Activated effector memory CD4-positive, alpha-beta T cell treated with Interleukin-2 at 50 U/mL for 16 hours (primary cell): ENCODE data around the gene ZSWIM7.
A peak's percentile ranks its signal among the peaks of the same experiment; 100 is the strongest.
"Not testable (repeated sequence)": the region's sequence is repeated elsewhere in the genome, so short reads cannot be mapped to it uniquely, and the experiment has no call there.

ENCODE experiments used
- DNase-seq: peaks from one replicate; pipeline ENCODE4 v3.0.0-alpha.2; 2020

ZSWIM7 gene

DNA sequence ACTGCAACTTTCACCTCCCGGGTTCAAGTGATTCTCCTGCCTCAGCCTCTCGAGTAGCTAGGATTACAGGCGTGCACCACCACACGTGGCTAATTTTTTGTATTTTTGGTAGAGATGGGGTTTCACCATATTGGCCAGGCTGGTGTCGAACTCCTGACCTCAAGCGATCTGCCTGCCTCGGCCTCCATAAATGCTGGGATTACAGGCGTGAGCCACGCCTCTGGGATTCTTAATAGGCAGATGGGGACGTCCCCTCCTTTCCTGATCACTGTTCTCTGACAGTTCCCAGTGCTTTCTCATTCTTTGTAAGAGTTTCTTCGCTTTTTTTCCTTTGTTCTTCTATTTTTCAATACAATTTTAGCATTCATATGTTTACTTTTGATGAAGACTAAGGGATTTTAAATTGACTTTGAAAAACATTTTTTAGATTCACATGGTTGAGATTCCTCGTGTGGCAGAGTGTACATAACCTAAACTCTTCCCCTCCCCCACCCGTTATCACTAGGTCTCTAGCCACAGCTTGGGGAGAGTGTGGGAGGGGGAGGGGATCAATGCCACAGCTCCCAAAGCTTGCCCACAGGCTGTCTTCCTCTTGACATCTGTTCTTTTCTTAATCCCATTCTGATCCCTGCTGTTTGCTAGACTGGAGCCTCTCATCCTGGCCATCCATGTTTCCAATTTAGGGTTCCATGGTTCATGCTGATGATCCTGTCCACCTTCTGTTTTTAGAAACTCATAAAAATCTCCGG lies 43.5 kb downstream of the ZSWIM7 start:
- DNase-seq = no peak

DNA sequence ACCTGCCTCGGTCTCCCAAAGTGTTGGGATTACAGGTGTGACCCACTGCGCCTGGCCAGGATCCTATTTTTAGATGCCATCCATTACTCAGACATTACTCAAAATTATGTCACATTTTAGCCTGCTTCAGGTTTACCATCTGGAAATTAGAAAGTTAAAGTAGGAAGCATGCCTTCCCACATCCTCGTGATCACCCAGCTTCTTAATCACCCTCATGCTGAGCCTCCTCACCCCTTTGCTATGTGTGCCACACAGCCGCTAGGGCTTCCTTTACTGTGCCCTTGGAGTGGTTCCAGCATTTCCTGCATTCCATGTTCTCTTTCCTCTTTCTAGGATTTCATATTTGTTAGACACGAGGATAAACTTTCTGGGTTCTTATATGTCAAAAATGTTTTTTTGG lies 45.3 kb downstream of the ZSWIM7 start:
- DNase-seq = no peak

DNA sequence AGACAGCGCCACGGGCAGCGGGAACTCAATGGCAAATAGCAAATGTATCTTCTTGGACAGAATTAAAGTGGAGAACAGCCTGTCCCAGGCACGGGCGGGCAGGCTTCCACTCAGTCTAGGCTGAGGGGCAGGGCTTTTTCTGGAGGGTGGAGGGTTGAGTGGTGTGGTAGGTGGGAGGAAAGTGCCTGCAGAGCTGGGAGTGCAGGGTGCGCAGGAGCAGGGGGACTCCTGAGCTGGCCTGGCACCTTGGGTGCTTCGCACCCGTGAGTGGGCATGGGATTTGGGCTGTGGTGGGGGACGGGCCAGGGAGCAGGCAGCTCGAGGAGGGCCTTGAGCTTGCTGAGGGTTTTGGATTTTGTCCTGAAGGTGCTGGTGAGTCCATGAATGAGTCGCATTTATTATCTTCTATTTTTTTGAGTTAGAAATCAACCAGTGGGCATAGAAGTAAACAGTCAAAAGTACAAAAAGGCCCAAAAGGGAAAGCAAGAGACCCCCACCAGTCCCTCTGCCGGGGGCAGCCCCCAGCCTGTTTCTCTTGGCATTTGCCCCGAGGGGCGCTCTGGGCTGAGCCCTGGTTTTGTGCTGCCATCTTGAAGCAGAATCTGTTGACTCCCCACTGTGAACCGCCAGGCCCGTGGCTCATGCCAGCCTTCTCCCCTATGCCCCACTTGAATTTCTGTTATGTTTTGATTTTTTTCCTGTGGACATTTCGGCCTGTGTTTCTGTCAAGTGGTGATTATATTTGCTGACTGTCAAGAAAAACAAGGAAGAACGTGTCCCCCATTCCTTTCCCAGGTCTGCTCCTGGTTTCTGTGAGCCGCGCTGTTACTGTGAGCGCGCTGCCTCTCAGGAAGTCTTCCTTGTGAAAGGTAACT lies 46.4 kb downstream of the ZSWIM7 start:
- no peak for DNase-seq

DNA sequence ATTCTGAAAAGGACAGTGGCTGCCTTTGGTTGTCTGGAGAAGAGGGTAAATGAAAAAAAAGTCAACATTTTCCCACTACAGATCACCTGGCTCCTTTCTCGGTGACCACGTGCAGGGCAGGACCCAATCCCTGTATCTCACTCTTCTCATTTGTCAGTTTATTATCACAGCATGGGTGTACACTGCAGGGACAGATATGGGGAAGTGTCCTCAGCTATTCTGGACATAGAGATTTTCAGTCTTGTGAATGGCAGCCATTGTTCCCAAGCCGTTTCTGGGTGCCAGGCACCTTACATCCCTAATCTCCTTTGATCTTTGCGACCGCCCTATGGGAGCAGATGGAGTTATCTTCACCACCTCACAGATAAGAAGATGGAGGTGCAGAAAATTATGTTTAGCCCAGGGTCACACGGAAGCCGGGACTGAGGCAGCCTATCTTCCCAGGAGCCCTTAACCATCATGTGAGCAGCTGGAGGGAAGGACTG lies 47.4 kb downstream of the ZSWIM7 start:
- no peak for DNase-seq

DNA sequence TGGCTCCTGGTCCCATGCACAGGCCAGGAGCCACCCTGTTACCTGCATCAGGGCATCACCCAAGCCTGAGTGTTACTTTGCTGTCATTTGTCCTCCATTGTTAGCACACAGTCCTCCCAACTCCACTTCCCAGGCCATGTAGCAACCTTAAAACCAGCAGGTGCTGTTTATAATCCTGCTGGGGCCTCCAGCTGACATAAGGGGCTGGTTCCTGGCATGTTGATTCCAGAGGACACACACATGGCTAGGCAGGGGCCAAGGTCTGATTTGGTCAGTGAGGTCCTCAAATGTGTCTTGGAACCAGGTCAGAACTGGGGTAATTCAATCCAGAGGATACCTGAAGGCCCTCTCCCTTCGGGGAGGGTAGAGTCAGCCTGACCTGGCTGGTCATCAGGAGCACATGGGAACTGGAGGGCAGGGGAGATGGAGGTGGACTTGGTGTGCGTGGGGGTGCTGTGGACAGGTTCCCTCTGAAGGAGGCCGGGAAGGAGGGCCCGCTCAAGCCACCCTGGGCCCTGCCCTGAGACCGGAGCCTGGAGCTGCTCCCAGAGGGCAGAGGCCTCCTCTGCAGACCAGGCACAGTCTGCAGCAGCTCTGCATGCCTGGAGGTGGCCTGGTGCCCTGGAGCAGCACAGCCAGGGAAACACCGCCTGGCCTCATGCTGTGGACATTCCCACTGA lies 48.0 kb downstream of the ZSWIM7 start:
- no peak for DNase-seq

DNA sequence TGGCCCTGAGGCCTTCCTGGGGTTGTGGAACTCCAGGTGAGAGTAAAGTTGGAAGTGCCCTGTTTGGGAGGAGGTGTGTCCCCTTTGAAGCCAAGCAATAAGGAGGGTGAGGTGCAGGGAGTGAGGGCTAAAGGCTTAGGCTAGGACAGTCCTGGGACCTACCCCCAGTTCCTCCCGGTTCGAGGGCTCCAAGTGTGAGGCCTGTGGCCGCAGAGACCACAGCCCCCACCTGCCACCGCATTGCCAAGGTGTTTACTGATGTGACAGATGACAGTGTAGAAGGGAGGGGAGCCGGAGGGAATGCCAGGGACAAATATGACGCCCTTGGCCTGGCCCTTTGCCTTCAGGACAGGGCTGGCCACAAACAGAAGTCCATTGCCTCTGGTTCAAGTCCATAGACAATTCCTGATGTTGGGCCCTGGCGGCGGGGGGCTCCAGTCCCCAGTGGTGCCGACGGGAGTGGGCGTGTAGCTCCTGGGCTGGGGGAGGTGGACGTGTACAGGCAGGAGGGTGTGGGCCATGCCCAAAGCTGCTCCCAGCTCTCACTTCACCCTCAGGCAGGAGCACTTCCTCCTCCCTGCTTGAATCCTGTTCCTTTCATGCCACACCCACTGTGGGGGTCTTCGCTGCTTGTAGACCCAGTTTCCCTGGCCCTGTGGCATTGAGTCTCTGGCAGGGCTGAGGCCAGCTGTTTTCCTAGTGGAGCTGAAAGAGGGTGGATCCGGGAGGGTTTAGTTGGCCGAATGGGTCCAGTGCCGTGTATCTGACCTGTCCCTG lies 51.3 kb downstream of the ZSWIM7 start:
- DNase-seq = no peak

DNA sequence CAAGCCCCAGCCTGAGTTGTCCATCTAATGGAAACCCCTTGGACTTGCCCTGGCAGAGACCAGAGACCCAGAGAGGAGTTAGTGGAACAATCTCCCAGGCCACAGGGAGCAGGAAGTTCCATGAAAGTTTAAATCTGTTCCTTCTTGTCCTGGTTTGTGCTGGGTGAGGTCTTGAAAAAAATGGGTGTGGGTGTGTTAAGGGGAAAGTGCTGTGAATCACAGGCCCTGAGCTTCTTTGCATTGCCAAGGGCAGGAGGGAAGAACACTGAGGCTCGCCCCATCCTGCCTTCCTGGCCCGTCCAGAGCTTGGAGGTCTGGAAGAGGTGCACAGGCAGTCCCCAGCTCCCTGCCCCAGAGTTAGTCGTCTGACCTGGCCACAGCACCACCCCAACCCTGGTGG lies 52.2 kb downstream of the ZSWIM7 start:
- DNase-seq = no peak

DNA sequence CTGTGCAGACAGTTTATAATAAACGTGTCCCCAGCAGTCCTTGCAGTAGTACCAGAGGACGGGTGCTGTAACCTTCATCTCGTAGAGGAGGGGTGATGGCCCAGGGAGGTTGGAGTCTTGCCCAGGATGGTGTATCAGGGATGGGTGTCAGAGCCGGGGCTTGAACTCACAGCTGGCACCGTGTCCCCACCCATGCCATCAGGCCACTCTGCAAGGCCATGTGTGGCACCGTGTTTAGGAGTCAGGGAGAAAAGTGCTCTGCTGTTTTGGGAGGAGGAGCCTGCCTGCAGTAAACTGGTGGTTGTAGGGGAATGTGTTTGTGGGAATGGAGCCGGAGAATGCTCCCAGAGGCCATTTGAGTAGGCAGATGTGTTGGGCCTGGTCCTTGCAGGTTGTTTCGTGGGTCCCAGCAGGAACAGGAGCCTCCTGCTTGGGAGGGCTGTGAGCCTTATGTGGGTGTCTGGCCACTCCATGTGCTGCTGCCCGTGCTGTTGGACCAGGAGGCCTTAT lies 52.8 kb downstream of the ZSWIM7 start:
- no peak for DNase-seq

DNA sequence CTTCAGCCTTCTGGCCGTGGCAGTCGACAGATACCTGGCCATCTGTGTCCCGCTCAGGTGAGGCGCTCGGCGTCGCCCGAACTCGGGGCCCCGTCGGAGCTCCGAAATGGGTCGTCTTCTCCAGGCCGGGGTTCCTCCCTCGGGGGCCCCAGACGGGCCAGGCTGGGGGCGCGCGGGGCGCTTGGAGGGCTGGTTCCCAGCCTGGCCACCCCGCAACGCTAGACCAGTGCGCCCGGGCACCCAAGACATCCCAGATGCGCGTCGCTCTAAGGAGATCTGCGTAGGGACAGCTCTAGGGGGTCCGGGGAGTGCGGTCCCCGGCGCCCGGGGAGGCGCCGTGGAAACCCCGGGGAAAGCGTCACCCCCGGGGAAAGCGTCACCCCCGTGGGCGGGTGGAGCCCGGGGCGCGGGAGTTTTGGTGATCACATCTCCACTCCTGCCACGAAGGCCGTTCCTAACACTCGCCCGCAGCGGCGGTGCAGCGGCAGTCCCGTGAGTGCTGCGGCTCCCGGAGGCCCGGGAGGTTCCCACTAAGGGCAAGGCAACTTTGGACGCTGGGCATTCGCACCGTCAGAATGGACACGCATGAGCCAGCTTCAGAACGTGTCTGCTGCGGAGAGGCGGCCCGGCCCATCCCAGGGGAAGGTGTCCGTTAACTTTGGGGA lies 53.8 kb downstream of the ZSWIM7 start:
- DNase-seq = no peak

DNA sequence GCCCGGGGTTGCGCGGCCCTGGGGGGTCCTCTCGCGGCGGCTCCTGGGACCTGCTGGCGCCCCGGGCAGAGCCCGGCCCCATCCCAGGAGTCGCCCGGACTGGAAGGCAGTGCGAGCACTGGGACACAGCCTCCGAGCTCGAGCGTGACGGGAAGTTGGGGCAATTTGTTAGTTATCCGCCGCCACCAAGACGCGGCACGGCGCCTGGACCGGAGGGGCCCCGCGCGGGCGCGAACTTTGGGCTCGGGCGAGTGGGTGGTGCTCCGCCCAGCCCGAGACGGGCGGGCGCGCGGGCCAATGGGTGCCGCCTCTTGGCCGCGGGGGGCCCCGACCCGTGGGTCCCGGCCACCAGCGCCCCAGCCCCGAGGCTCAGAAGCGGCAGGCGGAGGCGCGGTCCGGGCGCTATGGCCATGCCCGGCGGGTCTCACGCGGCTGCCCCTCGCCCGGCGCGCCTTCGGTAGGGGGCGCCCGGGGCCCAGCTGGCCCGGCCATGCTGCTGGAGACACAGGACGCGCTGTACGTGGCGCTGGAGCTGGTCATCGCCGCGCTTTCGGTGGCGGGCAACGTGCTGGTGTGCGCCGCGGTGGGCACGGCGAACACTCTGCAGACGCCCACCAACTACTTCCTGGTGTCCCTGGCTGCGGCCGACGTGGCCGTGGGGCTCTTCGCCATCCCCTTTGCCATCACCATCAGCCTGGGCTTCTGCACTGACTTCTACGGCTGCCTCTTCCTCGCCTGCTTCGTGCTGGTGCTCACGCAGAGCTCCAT lies 54.6 kb downstream of the ZSWIM7 start, which contains the start of gene ADORA2B:
Gene ADORA2B, plus strand, starts transcription at position 372 of the 768 bp plus-strand sequence. Its CDS starts 119 bp downstream, at position 491.
- peak; percentile 8 for DNase-seq

DNA sequence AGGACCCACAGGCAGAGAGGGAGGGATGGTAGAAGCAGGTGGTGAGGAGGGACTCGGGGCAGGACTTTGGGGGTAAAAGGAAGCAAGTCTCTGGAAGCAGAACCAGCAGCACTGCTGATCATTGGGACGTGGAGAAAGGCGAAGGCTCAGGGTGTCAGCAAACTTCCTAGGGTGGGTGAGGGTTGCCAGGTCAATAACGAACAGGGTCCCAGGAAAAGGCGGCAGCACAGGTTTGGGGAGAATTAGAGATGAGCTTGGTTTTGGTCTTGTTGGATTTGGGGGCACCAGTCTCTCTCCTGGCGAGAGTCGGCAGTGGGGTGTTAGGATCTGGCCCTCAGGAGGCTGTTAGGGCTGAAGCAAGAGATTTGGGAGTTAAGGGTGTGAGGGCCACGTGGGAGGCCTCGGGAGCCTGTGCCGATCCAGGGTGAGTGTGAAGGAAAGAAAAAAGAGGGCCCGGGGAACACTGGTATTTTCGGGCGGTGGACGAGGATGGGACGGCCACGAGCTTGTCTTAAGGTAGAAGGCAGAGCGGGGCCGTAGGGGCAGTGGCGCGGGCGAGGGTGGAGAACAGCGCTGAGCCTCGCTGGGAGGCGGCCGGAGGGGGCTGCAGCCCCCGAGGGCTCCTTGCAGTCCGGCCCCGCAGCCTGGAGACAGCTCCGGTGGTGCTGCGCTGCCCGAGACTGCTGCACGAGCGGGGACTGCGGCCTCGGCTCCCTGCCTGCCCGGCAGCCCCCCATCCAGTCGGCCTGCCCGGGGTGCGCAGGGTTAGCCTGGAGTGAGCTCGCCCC lies 55.3 kb downstream of the ZSWIM7 start:
- no peak for DNase-seq

DNA sequence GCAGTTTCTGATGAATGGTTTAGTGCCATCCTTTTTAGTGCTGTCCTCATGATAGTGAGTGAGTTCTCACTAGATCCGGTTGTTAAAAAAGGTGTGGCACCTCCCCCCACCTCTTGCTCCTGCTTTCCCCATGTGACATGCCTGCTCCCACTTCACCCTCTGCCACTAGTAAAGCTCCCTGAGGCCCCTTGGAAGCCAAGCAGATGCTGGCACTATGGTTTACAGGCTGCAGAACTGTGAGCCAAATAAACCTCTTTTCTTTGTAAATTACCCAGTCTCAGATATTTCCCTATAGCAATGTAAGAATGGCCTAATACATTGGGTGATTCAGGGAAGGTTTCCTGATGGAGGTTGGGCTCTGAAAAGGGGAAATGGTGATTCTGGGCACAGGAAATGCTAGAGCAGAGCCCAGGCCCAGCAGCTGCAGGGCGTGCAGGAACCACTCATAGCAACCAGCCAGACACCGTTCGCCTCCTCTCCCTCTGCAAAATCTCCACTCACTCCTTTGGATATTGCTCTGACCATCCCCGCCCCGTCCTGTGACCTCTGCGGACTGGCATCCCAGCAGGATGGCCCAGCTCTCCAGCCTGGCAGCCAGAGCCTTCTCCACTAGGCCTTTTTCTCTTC lies 57.2 kb downstream of the ZSWIM7 start:
- no peak for DNase-seq

DNA sequence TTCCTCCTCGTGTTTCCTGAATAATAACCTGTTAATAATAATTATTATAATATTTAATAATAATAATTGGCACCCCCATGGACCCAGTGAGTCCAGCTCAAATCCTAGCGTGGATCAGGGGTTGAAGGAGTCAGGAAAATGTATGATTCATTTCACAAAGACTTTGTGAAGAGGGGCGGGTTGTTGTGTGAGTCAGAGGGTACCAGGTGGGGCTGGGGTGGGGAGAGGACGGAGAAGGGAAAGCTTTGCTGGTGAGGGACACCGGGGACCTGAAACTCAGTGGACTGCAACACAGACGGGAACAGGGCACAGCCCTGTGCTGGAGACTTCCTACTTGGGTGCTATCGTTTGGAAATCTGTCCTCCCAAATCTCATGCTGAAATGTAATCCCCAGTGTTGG lies 57.7 kb downstream of the ZSWIM7 start:
- no peak for DNase-seq

DNA sequence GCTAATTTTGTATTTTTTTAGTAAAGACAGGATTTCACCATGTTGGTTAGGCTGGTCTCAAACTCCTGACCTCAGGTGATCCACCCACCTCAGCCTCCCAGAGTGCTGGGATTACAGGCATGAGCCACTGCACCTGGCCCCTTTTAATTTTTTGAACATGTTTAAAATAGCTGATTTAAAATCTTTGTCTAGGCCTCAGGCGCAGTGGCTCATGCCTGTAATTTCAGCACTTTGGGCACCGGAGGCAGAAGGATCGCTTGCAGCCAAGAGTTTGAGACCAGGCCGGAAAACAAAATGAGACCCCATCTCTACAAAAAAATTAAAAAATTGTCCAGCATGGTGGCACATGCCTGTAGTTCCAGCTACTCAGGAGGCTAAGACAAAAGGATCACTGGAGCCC lies 63.0 kb downstream of the ZSWIM7 start:
- DNase-seq = not testable (repeated sequence)

DNA sequence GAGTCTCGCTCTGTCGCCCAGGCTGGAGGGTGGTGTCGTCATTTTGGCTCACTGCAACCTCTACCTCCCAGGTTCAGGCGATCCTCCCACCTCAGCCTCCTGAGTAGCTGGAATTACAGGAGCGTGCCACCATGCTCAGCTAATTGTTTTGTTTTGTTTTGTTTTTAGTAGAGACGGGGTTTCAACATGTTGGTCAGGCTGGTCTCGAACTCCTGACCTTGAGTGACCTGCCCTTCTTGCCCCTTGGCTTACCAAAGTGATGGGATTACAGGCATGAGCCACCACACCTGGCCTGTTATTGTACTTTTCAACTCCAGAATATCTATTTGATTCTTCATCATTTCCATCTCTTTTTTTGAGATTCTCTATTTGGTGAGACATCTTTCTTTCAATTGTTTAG lies 63.6 kb downstream of the ZSWIM7 start:
- DNase-seq = no peak

DNA sequence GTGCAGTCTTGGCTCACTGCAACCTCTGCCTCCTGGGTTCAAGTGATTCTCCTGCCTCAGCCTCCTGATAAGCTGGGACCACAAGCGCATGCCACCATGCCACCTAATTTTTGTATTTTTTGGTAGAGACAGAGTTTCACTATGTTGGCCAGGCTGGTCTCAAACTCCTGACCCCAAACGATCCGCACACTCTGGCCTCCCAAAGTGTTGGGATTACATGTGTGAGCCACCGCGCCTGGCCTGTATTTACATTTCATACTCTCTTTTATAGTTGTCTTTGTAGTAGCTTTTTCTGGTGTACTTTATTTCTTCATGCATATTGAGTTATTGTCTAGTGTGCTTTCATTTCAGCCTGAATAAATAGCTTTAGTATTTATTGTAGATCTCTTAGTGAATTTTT lies 64.6 kb downstream of the ZSWIM7 start:
- DNase-seq = no peak

DNA sequence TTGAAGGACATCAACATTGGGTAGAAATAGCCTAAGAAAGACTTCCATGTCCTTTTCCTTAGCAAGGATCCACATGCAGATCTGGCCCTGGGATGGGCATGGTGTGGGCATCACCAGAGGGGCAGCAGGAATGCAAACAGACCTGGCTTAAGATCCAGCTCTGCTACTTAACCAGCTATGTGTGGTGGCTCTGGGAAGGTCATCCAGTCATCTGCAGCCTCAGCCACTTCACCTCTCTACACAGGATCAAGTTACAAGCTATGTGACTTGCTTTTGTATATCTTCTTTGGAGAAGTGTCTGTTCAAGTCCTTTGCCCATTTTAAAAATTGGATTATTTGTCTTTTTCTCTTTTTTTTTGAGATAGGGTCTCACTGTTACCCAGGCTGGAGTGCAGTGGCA lies 68.1 kb downstream of the ZSWIM7 start:
- DNase-seq = no peak

DNA sequence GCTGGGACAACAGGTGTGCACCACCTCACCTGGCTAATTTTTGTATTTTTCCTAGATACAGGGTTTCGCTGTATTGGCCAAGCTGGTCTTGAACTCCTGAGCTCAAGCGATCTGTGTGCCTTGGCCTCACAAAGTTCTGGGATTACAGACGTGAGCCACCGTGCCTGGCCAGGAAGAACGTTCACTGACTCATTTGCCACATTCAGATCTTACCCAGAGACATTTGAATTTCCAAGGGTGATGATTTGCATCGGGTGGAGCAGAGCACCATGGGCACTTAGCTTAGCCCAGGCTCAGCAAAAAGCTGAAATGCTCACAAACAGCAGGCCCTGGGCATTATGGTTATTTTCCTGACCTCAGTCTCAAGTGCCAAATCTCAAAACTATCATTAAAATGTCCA lies 69.1 kb downstream of the ZSWIM7 start:
- no peak for DNase-seq

DNA sequence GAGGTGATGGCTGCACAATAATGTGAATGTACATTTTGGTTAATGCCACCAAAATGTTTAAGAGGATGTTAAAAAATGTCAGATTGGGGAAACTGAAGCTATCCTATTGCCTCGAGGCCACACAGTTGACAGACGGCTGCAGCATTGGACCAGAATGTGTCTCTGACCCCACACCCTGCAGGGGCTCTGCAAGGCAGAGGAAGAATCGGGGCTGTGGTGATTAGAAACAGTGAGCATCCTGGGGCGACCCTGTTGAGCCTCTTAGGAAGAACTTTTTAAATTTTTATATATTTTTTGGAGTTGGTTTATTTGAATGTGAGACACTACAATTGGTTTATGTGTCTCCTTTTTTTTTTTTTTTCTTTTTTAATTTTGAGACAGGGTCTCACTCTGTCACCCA lies 69.6 kb downstream of the ZSWIM7 start:
- no peak for DNase-seq
